Stimulated activated CD4-positive, alpha-beta T cell treated with anti-CD3 and anti-CD28 coated beads, TNF-alpha, amount 100 ng/mL, for 24 hours (primary cell): ENCODE measurements around the gene AACS.

ENCODE experiments used
- DNase-seq, 3 experiments: peaks; one replicate each; pipeline ENCODE4 v3.0.0-alpha.2; 2020; ENCODE audit warnings: low read depth in 3 of 3

Gene AACS

GRCh38 chr12:125151284-125151683 is 86.0 kb downstream of the AACS start:
- DNase-seq = no peak

GRCh38 chr12:125152463-125152862 is 87.2 kb downstream of the AACS start:
- no peak for DNase-seq

- no peak for DNase-seq
Measured at GRCh38 chr12:125155366-125155765, 90.1 kb downstream of the AACS start.

GRCh38 chr12:125157177-125157576 is 91.9 kb downstream of the AACS start:
- DNase-seq = no peak

- DNase-seq = no peak
Measured at GRCh38 chr12:125159702-125160101, 94.5 kb downstream of the AACS start.

DNA sequence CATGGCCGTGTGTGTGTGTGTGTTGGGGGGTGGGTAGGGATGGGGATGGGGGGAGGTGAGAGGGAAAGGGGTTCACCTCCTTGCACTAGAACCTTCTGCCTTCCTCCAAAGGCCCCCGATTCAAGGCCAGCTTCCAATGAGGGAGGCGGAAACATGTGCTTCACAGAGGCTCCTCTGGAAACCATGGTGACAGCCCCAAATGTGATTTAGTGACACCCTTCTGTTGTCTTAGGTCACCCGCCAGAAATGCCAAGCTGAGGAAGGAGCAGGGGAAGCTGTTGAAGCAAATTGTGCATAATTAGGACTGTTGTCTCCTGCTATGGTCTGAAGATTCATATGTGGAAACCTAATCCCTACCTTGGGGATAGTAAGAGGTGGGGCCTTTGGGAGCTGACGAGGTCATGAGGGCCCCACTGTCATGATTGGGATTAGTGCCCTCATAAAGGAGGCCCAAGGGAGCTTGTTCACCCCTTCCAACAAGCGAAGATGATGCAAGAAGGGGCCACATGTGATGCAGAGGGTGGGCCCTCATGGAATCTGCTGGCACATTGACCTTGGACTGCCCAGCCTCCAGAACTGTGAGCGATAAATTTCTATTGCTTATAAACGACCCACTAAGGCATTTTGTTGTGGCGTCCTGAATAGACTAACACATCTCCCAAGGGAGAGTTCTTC is 95.2 kb downstream of the AACS start:
- no peak for DNase-seq

DNA sequence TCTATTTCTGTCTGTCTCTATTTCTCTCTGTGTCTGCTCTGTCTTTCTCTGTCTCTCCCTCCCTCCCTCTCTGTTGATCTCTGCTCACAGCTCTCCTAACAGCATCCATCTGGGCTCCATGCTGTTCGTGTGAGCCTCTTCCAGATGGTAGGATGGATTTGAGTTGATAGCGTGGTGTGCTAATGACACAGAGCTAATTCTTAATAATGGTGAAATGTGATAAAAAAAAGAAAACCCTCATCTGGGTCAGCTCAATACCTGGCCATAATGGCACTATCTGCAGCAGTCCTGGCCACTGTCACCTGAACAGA is 96.4 kb downstream of the AACS start:
- DNase-seq = no peak

GRCh38 chr12:125162489-125163028 is 97.3 kb downstream of the AACS start:
- DNase-seq = no peak

- DNase-seq = no peak
Measured at GRCh38 chr12:125163148-125163547, 97.9 kb downstream of the AACS start.

DNA sequence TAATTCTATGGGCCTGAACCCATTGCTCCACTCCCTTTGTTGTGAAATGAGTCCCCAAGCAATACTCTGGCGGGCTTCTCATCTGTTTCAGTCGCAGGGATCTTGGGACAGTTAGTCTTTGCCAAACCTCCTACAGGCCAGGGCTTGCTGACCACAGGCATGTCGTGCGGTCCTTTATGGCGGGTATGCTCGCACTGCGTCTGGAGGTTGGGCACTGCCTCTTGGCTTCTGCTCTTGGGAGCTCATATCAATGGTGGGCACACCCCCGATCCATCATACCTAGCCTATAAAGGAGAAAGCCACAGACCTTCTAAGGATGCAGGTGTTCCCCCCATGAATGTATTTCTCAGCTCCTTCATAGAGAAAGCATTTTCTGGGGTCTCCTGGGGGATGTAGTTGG is 99.3 kb downstream of the AACS start:
- no peak for DNase-seq

- DNase-seq = no peak
Measured at GRCh38 chr12:125166041-125166440, 100.8 kb downstream of the AACS start.

DNA sequence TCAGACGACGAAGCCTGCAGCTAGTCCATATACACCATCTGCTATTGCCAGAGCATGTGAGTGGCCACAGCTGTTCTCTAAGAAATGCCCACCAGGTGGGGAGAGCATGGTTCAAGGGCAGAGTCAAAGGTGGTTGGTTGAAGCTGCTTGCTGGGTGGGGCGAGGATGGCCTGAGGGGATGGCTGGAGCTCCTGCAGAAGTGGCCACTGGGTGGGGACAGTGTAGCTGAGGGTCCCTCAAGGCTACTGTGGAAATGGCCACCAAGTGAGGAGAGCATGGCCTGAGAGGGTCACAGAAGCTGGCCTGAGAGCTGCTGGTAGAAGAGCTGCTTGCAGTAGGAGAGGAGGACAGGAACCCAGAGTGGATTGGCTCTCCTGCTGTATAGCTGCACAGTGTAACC is 102.4 kb downstream of the AACS start:
- no peak for DNase-seq

- DNase-seq = no peak
Measured at GRCh38 chr12:125169451-125169850, 104.2 kb downstream of the AACS start.

DNA sequence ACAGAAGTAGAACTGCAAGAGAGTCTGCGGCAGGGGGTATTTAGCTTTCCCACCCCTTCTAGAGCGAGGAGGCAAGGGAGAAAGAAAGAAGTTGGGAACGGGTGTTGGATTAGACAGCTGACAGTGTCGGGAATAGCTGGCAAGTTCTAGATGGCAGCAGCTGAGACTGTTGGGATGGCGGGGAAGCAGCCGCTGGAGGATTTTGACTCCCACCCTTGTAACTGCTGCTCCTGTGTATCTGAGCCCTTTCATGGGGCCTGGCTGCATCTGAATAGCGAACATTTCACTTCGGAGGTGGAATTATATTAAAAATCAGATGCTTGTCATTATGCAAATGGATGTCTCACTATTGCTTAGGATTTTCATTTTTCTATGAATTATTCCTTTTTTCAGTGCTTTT is 104.6 kb downstream of the AACS start:
- DNase-seq = no peak

DNA sequence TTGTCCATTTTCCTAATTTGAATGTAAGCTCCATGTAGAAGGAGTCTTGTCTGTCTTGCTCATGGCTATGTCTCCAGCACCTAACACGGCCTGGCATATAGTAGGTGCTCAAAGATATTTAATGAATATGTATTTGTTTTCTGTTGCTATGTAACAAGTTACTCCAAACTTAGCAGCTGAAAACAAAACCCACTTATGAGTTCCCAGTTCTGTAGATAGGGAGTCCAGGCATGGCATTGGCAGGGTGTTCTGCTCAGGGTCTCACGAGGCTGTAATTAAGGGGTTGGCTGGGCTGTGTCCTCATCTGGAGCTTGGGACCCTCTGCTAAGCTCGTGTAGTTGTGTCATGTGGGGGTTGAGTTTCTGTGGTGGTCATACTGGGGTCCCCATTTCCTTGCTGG is 106.0 kb downstream of the AACS start:
- DNase-seq = no peak

GRCh38 chr12:125172231-125172850 is 107.1 kb downstream of the AACS start:
- no peak for DNase-seq

- no peak for DNase-seq
Measured at GRCh38 chr12:125175576-125175975, 110.3 kb downstream of the AACS start.

- DNase-seq = no peak
Measured at GRCh38 chr12:125178222-125178621, 113.0 kb downstream of the AACS start.

GRCh38 chr12:125180144-125180543 is 114.9 kb downstream of the AACS start:
- DNase-seq = no peak

GRCh38 chr12:125181107-125181506 is 115.9 kb downstream of the AACS start:
- no peak for DNase-seq

DNA sequence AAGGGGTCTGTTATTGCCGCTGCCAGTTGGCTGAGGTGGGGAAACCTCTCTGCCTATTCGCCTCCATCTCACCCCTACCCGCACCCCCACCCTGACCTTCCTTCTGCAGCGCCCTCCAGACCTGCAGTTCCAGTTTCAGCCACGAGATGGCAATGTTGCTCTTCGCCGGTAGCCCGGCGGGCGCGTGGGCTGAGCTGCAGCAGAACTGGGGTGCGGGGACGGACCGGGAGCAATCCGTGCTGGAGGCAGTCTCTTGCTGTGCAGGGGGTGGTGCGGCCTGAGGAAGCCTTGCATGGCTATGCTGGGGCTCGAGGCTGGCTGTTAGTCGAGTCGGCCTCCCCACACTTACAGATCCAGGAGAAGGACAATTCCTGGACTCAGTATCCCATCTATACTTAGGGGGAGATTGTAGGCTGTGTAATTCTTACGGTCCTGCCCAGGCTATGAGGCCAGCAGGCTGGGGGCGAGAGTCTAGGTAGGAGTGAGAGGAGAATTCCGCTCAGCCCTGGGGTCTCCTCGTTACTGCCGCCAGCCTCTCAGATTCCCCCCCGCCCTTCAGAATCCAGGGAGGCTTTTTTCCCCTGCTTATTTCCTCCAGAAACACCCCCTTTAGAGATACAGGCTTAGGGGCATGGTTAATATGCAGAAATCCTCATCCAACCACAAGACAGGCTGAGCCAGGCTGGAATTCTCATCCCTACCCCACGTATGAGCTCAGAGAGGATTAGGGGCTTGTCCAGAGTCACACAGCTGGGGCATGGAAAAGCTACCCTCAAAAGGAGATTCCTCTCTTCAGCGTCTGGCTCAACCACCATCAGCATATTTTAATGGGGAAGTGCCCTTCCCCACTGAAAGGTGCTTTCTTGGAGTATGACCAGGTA is 118.2 kb downstream of the AACS start:
- DNase-seq = peak; percentile 59 to 76 (median 66)

- DNase-seq = no peak
Measured at GRCh38 chr12:125184213-125184967, 119.2 kb downstream of the AACS start.
